ENCODE results near the gene FLYWCH1.
A peak's percentile ranks its signal among the peaks of the same experiment; 100 is the strongest.

FLYWCH1 gene

GRCh38 chr16:2911638-2912329 lies at the start of gene FLYWCH1:
Gene FLYWCH1, plus strand, starts transcription at chr16:2911931. Its CDS starts 17,755 bp downstream, at chr16:2929686.
- DNase-seq (ENCODE audit: extremely low read depth in 1 of 2, low read depth in 1 of 2): peak; percentile 94 to 98

GRCh38 chr16:2865651-2866050 lies 46.1 kb upstream of the FLYWCH1 start:
- no peak for DNase-seq (ENCODE audit: extremely low read depth in 1 of 2, low read depth in 1 of 2)

- DNase-seq (ENCODE audit: extremely low read depth in 1 of 2, low read depth in 1 of 2): no peak
Measured at GRCh38 chr16:2866431-2866830, 45.3 kb upstream of the FLYWCH1 start.

DNA sequence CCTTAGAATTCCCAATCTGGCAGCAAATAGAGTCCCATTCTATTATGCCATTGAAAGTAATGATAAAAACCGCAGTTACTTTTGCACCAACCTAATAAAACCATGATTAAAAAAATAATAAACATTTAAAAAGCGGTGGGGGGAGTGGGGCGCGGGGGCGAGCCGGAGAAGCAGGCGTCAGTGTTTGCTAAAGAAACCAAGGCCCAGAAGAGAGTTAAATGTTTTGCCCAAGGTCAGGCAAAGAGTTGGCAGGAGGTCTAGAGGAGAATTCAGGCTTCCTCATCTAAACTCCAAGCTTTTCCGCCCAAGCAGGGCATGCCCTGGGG lies 44.1 kb upstream of the FLYWCH1 start:
- DNase-seq (ENCODE audit: extremely low read depth in 1 of 2, low read depth in 1 of 2): no peak

GRCh38 chr16:2867987-2868789 lies 43.5 kb upstream of the FLYWCH1 start:
- DNase-seq (ENCODE audit: extremely low read depth in 1 of 2, low read depth in 1 of 2): peak; percentile 87 to 88

- no peak for DNase-seq (ENCODE audit: extremely low read depth in 1 of 2, low read depth in 1 of 2)
Measured at GRCh38 chr16:2871926-2872325, 39.8 kb upstream of the FLYWCH1 start.

GRCh38 chr16:2874032-2874911 lies 37.5 kb upstream of the FLYWCH1 start:
- no peak for DNase-seq (ENCODE audit: extremely low read depth in 1 of 2, low read depth in 1 of 2)

- peak; percentile 35 to 48 for DNase-seq (ENCODE audit: extremely low read depth in 1 of 2, low read depth in 1 of 2)
Measured at GRCh38 chr16:2874912-2875362, 36.8 kb upstream of the FLYWCH1 start.

DNA sequence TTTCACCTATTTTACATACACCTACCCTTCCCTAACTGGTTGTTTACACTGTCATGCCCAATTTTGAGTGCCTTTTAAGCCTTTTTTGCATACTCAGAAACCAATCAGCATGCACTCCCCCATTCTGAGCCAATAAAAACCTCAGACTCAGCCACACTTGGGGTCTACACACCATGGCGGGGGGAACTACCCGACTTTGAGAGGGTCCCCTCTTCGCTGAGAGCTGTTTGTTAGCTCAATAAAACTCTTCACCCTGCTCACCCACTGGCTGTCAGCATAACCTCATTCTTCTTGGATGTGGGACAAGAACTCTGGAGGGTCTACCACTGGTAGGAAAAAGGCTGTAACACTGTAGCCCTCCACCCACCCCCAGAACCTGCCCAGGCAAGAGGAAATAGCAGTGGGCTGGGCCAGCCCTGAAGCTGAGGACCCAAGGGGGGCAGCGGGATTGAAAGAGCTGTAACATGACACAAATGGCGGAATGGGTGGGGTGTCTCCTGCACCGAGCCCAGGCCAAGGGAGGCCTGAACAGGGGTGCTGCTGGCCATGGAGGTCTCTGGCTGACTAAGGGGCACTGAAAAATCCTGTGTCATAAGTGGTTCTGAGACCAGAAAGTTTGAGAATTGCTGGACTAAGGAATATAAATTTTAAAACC lies 31.8 kb upstream of the FLYWCH1 start:
- DNase-seq (ENCODE audit: extremely low read depth in 1 of 2, low read depth in 1 of 2): no peak

- DNase-seq (ENCODE audit: extremely low read depth in 1 of 2, low read depth in 1 of 2): no peak
Measured at GRCh38 chr16:2881783-2882649, 29.7 kb upstream of the FLYWCH1 start.

GRCh38 chr16:2882650-2883457 lies 28.9 kb upstream of the FLYWCH1 start, which contains the start of gene FLYWCH2:
Gene FLYWCH2, plus strand, starts transcription at chr16:2883215. Its CDS starts 13,235 bp downstream, at chr16:2896450.
- peak; percentile 98 to 99 for DNase-seq (ENCODE audit: extremely low read depth in 1 of 2, low read depth in 1 of 2)

DNA sequence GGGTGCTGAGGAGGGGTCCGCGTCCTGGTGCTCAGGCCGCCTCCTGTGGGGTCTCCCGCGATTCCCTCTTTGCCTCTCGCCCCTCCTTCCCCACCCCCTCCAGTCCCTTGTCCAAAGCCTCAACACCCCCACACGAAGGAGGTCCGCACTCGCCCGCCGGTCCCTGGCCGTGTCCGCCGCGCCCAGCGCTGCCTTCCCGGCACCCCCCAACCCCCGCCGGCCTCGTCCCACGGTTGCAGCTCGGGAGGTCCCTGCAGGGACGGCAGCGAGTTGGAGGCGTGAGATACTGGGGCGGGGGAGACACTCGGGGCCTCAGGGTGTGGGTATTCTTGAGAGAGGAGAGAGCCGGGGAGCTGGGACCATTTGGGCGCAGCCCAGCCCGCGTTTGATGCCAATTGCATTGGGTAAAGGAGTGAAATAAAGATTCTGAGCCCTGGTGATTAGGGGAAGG lies 28.2 kb upstream of the FLYWCH1 start:
- no peak for DNase-seq (ENCODE audit: extremely low read depth in 1 of 2, low read depth in 1 of 2)

DNA sequence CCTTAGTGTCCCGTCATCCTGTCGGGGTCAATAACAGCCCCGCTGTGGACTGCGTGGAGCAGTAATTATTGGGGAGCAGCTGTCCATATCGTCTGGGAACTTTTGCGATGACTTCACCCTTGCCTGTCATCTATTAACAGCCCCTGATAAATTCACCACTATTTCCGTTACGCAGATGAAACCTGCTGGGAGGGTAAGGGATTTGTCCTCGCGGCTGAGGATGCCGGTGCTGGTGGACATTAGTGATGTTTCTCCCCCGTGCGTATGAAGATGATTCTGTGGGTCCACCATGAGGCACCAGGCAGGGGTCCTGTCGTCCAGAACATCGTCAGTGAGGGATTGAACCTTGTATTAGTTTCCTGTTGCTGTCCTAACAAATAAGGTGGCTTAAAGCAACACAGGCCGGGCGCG lies 27.7 kb upstream of the FLYWCH1 start:
- no peak for DNase-seq (ENCODE audit: extremely low read depth in 1 of 2, low read depth in 1 of 2)

- DNase-seq (ENCODE audit: extremely low read depth in 1 of 2, low read depth in 1 of 2): no peak
Measured at GRCh38 chr16:2894231-2894630, 17.5 kb upstream of the FLYWCH1 start.

GRCh38 chr16:2895813-2896212 lies 15.9 kb upstream of the FLYWCH1 start:
- DNase-seq (ENCODE audit: extremely low read depth in 1 of 2, low read depth in 1 of 2): no peak

DNA sequence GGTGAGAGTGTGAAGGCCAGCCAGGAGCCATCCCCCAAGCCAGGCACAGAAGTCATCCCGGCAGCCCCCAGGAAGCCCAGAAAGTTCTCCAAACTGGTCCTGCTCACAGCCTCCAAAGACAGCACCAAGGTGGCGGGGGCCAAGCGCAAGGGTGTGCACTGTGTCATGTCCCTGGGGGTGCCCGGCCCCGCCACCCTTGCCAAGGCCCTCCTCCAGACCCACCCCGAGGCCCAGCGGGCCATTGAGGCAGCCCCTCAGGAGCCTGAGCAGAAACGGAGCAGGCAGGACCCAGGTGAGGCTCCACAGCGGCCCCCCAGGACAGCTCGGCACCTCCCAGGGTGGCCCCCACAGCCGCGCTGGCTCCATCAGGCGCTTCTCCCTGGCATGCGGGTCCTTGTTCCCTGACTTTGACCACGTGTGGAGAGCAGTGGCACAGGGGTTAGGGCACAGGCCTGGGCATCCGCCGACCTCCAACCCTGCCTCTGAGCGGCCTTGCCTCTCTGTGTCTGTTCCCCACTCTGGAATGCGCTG lies 15.2 kb upstream of the FLYWCH1 start:
- no peak for DNase-seq (ENCODE audit: extremely low read depth in 1 of 2, low read depth in 1 of 2)

DNA sequence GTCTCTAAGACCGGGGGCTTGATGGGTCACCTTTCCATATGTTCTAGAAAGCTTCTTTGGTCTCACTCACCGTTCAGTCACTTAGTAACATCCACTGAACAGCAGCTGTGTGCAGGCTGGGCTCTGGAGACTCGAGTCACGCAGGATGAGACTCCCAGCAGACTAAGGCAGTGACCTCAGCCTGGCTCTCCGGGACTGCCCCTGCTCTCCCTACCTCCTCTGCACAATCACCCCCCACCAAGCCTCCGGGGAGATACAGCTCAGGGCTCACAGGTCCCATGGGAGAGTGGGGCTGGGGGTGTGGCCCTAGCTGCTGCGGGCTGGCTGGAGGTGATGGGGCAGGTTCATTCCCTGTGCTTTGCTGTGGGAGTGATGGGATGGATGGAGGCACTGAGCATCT lies 14.6 kb upstream of the FLYWCH1 start:
- DNase-seq (ENCODE audit: extremely low read depth in 1 of 2, low read depth in 1 of 2): no peak

DNA sequence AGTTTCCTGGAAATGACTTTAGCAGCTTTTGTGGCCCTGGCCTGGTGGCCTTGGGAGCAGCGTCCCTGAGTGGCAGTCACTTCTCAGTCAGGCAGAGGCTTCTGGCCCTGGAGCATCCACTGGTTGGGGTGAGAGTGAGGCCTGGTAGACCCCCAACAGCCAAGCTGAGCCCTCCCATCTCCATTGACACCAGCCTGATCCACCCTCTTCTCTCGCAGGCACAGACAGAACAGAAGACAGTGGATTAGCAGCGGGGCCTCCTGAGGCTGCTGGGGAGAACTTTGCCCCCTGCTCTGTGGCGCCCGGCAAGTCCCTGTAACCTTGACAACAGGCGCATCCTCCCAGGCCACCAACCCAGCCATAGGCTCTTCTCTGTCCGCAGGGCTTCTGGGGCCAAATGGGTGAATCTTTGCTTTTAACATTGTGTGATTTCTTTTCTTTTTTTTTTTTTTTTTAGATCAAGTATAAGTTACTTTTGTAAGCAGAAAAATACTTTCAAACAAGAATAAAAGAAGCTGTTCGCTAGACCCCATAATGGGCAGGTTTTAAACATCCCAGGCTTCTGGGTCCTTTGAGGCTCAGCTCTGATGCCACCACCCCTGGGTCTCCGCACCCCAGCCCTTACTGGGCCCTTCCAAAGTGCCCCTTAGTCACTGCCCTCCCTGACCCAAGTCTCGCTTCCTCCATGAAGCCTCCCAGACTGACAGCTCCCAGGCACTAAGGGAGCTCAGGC lies 12.7 kb upstream of the FLYWCH1 start:
- no peak for DNase-seq (ENCODE audit: extremely low read depth in 1 of 2, low read depth in 1 of 2)

All from activated CD8-positive, alpha-beta memory T cell treated with anti-CD3 and anti-CD28 coated beads for 1 hour (primary cell).